GM12878 (cell line): Measurements from ENCODE around the gene CTNNA1.
"Not testable (repeated sequence)": the region's sequence is repeated elsewhere in the genome, so short reads cannot be mapped to it uniquely, and the experiment has no call there.

Experiments used
- BMI1 ChIP-seq: fragments of 450-650 bp; IDR thresholded peaks from 2 replicates; pipeline ENCODE4 v1.6.1; 2016; ENCODE audit warnings: mild to moderate bottlenecking, moderate library complexity, borderline replicate concordance
- MEF2A ChIP-seq: IDR thresholded peaks from 2 replicates; pipeline ENCODE4 v1.6.1; 2011; ENCODE audit warnings: low read depth, mild to moderate bottlenecking, low read length, moderate library complexity; ENCODE audit not compliant: insufficient read depth
- MYC ChIP-seq: IDR thresholded peaks from 2 replicates; pipeline ENCODE4 v1.6.1; 2011; ENCODE audit warnings: mild to moderate bottlenecking, low read length, moderate library complexity, inconsistent platforms; ENCODE audit not compliant: insufficient read depth, insufficient replicate concordance, insufficient read length, severe bottlenecking
- POLR2A ChIP-seq: IDR thresholded peaks from 2 replicates; pipeline ENCODE4 v1.6.1; 2011; ENCODE audit warnings: low read depth, mild to moderate bottlenecking, low read length
- RFX5 ChIP-seq: IDR thresholded peaks from 2 replicates; pipeline ENCODE4 v1.6.1; 2011; ENCODE audit warnings: low read depth, low read length, improper control_type of control experiment
- SMAD1 ChIP-seq: fragments of 450-650 bp; IDR thresholded peaks from 2 replicates; pipeline ENCODE4 v1.6.1; 2018; ENCODE audit warnings: mild to moderate bottlenecking, low read depth; ENCODE audit not compliant: partially characterized antibody
- SUZ12 ChIP-seq: fragments of 200-600 bp; sonication (generic); IDR thresholded peaks from one replicate; pipeline ENCODE4 v1.6.1; 2018; ENCODE audit warnings: antibody characterized with exemption, mild to moderate bottlenecking; ENCODE audit not compliant: unreplicated experiment
- TARDBP ChIP-seq: IDR thresholded peaks from 2 replicates; pipeline ENCODE4 v1.6.1; 2016; ENCODE audit warnings: borderline replicate concordance
- TF ChIP-seq, protein P1 (sequence below), 3 experiments: IDR thresholded peaks in 2 of 3; conservative IDR thresholded peaks in 1 of 3; 2 replicates each; pipeline ENCODE4 v1.5.1; 2011; ENCODE audit warnings: low read depth in 3 of 3, low read length in 3 of 3, mild to moderate bottlenecking in 3 of 3, control low read depth in 2 of 3, moderate library complexity in 2 of 3, inconsistent platforms in 1 of 3, mixed read lengths in 1 of 3; ENCODE audit not compliant: control insufficient read depth in 2 of 3, insufficient read depth in 1 of 3; ENCODE audit errors: extremely low read depth in 1 of 3

DNA sequence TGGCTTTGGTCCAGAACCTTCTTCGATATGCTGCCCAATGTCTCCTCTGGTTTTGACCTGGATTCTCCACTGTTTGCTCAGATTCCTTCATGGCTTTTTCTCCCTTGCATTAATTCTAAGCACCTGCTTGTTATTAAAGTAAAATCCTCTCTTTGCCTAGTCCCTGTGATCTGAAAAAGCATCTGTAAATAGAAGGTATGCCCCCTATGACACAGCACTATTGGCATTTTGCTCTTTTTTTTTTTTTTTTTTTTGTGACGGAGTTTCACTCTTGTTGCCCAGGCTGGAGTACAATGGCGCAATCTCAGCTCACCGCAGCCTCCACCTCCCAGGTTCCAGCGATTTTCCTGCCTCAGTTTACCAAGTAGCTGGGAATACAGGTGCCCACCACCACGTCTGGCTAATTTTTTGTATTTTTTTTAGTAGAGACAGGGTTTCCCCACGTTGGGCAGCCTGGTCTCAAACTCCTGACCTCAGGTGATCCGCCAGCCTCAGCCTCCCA lies 37.2 kb upstream of the CTNNA1 start:
- not testable (repeated sequence) for TF ChIP-seq POLR2A, SUZ12, TARDBP, MYC, RFX5, MEF2A, SMAD1, BMI1
- TF ChIP-seq, protein P1, sequence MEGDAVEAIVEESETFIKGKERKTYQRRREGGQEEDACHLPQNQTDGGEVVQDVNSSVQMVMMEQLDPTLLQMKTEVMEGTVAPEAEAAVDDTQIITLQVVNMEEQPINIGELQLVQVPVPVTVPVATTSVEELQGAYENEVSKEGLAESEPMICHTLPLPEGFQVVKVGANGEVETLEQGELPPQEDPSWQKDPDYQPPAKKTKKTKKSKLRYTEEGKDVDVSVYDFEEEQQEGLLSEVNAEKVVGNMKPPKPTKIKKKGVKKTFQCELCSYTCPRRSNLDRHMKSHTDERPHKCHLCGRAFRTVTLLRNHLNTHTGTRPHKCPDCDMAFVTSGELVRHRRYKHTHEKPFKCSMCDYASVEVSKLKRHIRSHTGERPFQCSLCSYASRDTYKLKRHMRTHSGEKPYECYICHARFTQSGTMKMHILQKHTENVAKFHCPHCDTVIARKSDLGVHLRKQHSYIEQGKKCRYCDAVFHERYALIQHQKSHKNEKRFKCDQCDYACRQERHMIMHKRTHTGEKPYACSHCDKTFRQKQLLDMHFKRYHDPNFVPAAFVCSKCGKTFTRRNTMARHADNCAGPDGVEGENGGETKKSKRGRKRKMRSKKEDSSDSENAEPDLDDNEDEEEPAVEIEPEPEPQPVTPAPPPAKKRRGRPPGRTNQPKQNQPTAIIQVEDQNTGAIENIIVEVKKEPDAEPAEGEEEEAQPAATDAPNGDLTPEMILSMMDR (IDR thresholded peaks at IDR 0.05 in 2 of 3, conservative IDR thresholded peaks at IDR 0.05 in 1 of 3; ENCODE audit: control insufficient read depth in 2 of 3, extremely low read depth in 1 of 3, insufficient read depth in 1 of 3, low read depth in 3 of 3, low read length in 3 of 3): not testable (repeated sequence)
